ENCODE results near the gene UGT1A9.

UGT1A9 gene

GRCh38 chr2:233798335-233799086 is 126.8 kb downstream of the UGT1A9 start:
- no peak overlapping the region for H3K4me3 ChIP-seq (ENCODE audit: low read depth, low read length)
- no peak for DNase-seq (ENCODE audit: low read depth)
- no peak for TF ChIP-seq CTCF (IDR thresholded peaks at IDR 0.05; ENCODE audit: low read depth, low read length, missing control alignments)

- no peak for DNase-seq (ENCODE audit: low read depth)
- TF ChIP-seq CTCF (IDR thresholded peaks at IDR 0.05; ENCODE audit: low read depth, low read length, missing control alignments), result no peak
- H3K4me3 ChIP-seq (ENCODE audit: low read depth, low read length), result no peak overlapping the region
These were observed 127.5 kb downstream of the UGT1A9 start for GRCh38 chr2:233799087-233799665.

- DNase-seq (ENCODE audit: low read depth), result no peak
- H3K4me3 ChIP-seq (ENCODE audit: low read depth, low read length), result no peak overlapping the region
- TF ChIP-seq CTCF (IDR thresholded peaks at IDR 0.05; ENCODE audit: low read depth, low read length, missing control alignments), result no peak
These were observed 128.0 kb downstream of the UGT1A9 start for GRCh38 chr2:233799716-233800115.

GRCh38 chr2:233800208-233800607 is 128.5 kb downstream of the UGT1A9 start:
- no peak for TF ChIP-seq CTCF (IDR thresholded peaks at IDR 0.05; ENCODE audit: low read depth, low read length, missing control alignments)
- no peak overlapping the region for H3K4me3 ChIP-seq (ENCODE audit: low read depth, low read length)
- DNase-seq (ENCODE audit: low read depth), result no peak

GRCh38 chr2:233801357-233802131 is 129.8 kb downstream of the UGT1A9 start:
- no peak for DNase-seq (ENCODE audit: low read depth)
- H3K4me3 ChIP-seq (ENCODE audit: low read depth, low read length), result no peak overlapping the region
- TF ChIP-seq CTCF (IDR thresholded peaks at IDR 0.05; ENCODE audit: low read depth, low read length, missing control alignments), result no peak

GRCh38 chr2:233802132-233802815 is 130.6 kb downstream of the UGT1A9 start:
- TF ChIP-seq CTCF (IDR thresholded peaks at IDR 0.05; ENCODE audit: low read depth, low read length, missing control alignments), result no peak
- H3K4me3 ChIP-seq (ENCODE audit: low read depth, low read length), result no peak overlapping the region
- DNase-seq (ENCODE audit: low read depth), result no peak
